Spinal cord (tissue), 10 donors: ENCODE measurements around the gene MGAT4A. TPM values are rescaled to one million over a fixed set of nuclear protein-coding genes. Genes with fewer than 3 reads are reported as not detected.

Experiments
- DNase-seq, 6 donors: peaks; one replicate each; pipeline versions ENCODE4 v3.0.0 to v3.0.0-alpha.2; 2013 to 2015; ENCODE audit warnings: low spot score in 6 of 6, low read depth in 4 of 6
- H3K27ac ChIP-seq: one replicate; pipeline ENCODE4 v1.5.1; 2013; ENCODE audit warnings: low read depth, low read length, control low read depth
- H3K27me3 ChIP-seq: one replicate; pipeline ENCODE4 v1.6.1; 2013; ENCODE audit warnings: low read length; ENCODE audit not compliant: control insufficient read depth, insufficient read depth
- H3K36me3 ChIP-seq: one replicate; pipeline ENCODE4 v1.6.1; 2013; ENCODE audit warnings: low read length; ENCODE audit not compliant: control insufficient read depth, insufficient read depth
- H3K4me1 ChIP-seq: one replicate; pipeline ENCODE4 v1.6.1; 2013; ENCODE audit warnings: low read length; ENCODE audit not compliant: control insufficient read depth, insufficient read depth
- H3K4me3 ChIP-seq: one replicate; pipeline ENCODE4 v1.5.1; 2013; ENCODE audit warnings: low read depth, low read length, control low read depth
- H3K9me3 ChIP-seq: one replicate; pipeline ENCODE4 v1.6.1; 2013; ENCODE audit warnings: low read length; ENCODE audit not compliant: control insufficient read depth, insufficient read depth
- WGBS: methylation state at CpG from one replicate; pipeline ENCODE4 v1.1.5; 2013; ENCODE audit warnings: missing lambda C conversion rate; ENCODE audit not compliant: insufficient coverage; 5-methylcytosine and 5-hydroxymethylcytosine counted together
- polyA plus RNA-seq, 2 donors: library from polyadenylated mRNA; unstranded; fragments of 120-200 nt; gene quantifications; one replicate each; pipeline ENCODE4 v1.2.1, GENCODE V29; 2013; ENCODE audit not compliant: insufficient read length in 2 of 2
- total RNA-seq, 2 donors: library from RNA; depleted of rRNA in 1 of 2; stranded (reverse); fragments of 120-200 nt in 1 of 2; fragments of >200 nt in 1 of 2; gene quantifications; one replicate each; pipeline versions ENCODE4 v1.2.3 to v1.2.4, GENCODE V29; 2013 to 2014
- donor health status: healthy.

The MGAT4A gene
- total and polyA plus RNA-seq, 4 donors: 25.2 to 51.2 (median 29.9) TPM

DNA sequence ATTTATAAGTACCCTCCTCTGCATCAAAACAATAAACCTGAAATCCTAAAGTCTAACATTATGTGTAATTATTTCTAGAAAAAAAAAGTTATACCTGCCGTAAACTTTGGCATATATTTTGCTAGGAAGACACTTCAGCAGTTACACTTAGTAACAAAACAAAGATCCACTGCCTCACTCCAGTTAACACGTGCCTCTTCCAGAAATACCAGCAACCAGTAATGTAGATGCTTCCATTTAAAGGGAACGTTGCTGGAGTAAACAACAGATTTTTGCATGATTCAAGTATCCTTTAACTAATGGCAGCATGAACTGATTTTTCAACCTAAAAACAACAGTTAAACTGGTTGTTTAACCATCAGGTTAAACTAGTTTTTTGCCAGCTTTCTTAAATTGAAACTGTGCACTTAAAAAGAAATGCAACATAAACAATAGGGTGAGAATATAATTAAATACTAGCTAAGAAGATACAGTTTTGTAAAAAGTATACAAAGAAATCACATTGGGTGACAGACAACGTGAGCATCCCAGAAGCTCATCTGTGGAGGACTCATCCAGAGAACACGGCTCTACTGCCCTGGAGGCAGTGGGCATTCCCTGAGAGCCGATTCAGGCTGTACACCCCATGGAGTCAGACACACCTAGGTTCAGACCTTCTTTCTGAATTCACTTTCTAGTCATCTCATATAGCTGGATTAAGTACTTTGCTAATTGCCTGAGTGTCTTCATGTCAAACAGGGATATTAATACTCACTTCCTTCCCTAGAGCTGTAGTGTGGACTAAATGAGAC lies 22.3 kb downstream of the MGAT4A start:
- no peak for DNase-seq
- no peaks in the 10 kb centered on the region for H3K4me1 ChIP-seq
- no peak overlapping the region for H3K4me3 ChIP-seq
- no peaks in the 10 kb centered on the region for H3K27me3 ChIP-seq
- WGBS: 64% methylated on average over 3 of the region's 6 CpGs
- no peaks in the 10 kb centered on the region for H3K36me3 ChIP-seq
- no peaks in the 10 kb centered on the region for H3K9me3 ChIP-seq
- no peak overlapping the region for H3K27ac ChIP-seq

DNA sequence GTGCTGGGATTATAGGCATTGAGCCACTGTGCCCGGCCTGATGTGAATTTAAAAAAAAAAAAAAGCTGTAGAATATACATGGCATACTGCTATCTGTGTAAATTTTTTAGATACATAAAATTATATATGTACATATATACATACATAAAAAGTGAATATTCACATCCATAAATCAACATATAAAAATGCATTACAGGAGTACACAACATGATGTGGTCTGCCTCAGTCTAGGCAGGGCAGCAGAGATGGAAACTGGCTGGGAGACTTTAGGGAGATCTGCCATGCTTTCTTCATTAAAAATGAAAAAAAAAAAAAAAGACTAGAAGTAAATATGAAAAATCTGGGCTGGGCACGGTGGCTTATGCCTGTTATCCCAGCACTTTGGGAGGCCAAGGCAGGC lies 24.3 kb downstream of the MGAT4A start:
- H3K36me3 ChIP-seq: no peaks in the 10 kb centered on the region
- no peaks in the 10 kb centered on the region for H3K9me3 ChIP-seq
- H3K27ac ChIP-seq: no peak overlapping the region
- no peaks in the 10 kb centered on the region for H3K27me3 ChIP-seq
- DNase-seq: no peak
- WGBS: no CpG with 5 or more reads among the region's 2 CpGs
- no peak overlapping the region for H3K4me3 ChIP-seq
- H3K4me1 ChIP-seq: peaks cover 10% of the 10 kb centered on the region

DNA sequence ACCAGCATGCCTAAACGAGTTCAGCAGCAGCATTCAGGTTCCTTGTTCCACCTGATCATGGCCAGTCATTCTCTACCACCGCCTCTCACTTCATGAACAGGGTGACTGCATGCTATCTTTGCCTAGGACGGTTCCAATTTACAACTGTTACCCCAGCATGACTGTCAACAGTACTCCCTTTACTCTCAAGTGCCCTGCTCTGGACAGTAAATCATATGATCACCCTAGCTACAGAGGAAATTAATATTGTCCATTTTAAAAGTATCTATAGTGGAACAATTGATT lies 25.7 kb downstream of the MGAT4A start:
- no peaks in the 10 kb centered on the region for H3K9me3 ChIP-seq
- H3K27me3 ChIP-seq: no peaks in the 10 kb centered on the region
- peaks cover 10% of the 10 kb centered on the region for H3K4me1 ChIP-seq
- H3K4me3 ChIP-seq: no peak overlapping the region
- no peak for DNase-seq
- H3K36me3 ChIP-seq: no peaks in the 10 kb centered on the region
- 93% methylated on average over 3 of the region's 3 CpGs for WGBS
- H3K27ac ChIP-seq: no peak overlapping the region

DNA sequence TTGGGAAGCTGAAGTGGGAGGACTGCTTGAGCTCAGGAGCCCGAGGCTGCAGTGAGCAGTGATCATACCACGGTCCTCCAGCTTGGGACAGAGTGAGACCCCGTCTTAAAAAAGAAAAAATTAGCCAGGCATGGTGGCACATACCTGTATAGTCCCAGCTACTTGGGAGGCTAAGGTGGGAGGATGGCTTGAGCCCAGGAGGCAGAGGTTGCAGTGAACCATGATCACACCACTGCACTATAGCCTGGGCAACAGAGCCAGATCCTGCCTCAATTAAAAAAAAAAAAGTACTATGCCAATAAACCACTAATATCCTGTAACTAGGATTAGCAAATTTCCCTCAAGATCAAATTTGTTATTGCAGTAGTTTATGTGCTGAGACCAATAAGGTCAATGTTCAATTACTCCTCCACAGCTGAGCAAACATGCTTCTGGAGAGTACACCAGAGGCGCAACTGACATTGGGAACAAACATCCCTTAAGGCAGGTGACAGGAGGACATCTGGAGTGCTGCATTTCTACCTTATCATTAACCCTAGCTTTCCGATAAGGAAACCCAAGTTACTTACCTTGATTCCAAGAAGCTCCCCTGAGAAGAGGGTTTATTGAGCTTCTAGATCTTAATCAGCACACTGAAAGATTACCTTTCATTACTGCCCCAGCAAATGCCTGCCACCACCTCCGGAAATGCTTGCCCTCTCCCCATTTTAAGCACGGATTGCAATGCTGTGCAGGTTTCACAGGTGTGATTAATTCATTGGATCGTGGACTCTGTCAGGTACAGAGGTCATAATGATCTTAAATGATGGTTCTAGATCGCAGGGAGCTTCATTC lies 26.2 kb downstream of the MGAT4A start:
- H3K9me3 ChIP-seq: no peaks in the 10 kb centered on the region
- WGBS: 96% methylated on average over 7 of the region's 9 CpGs
- peaks cover 10% of the 10 kb centered on the region for H3K4me1 ChIP-seq
- no peak overlapping the region for H3K27ac ChIP-seq
- no peak overlapping the region for H3K4me3 ChIP-seq
- H3K36me3 ChIP-seq: no peaks in the 10 kb centered on the region
- DNase-seq: no peak
- H3K27me3 ChIP-seq: no peaks in the 10 kb centered on the region

DNA sequence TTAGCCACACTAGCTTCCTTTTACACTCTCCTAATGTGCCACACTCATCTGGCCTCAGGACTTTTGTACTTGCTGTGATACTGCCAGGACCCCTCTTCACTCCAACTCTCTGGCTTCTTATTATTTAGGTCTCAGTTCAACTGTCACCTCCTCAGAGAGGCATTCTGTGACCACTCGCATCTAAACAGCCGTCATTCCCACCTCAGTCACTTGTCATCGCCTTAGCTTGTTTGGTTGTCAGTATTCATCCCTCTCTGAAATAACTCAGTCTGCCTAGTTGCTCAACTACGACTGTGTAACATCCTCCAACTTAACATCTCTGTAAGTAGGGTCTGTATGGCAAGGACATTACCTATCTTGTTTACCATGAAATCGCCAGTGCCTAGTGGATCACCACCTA lies 27.2 kb downstream of the MGAT4A start:
- Histone ChIP-seq H3K4me1 (peaks cover 10% of the 10 kb centered on the region), H3K27ac (peak overlapping the region; percentile 63), H3K27me3 (no peaks in the 10 kb centered on the region), H3K9me3 (no peaks in the 10 kb centered on the region), H3K36me3 (no peaks in the 10 kb centered on the region), H3K4me3 (no peak overlapping the region)
- 97% methylated on average over 3 of the region's 5 CpGs for WGBS
- no peak for DNase-seq

DNA sequence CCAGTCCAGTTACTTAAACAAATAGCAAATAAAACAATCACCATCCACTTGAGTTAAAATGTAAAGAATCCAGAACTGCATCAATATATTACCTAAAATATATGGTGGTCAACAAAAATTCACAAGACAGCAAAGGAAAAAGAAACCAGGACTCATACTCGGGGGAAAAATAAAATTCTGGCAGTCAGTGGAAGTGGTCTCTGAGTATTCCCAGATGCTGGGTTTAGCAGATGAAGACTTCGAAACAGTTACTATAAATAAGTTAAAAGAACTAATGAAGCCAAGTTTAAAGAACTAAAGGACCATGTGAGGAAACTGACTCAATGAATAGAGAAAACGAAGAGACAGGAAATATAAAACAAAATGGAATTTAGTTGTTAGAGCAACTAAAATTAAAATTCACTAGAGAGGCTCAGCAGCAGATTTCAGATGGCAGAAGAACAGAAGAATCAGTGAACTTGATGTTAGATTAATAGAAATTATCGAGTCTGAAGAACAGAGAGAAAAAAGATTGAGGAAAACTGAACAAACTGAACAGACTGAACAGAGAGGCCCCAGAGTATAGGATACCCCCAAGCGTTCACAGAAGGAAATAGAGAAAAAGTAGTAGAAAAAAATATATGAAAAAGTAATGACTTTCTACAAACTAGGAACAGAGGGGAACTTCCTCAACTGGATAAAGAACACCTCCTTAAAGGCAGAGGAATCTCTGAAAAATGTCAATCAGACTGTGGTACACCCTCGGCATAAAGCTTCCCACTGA lies 27.9 kb downstream of the MGAT4A start:
- Histone ChIP-seq H3K36me3 (no peaks in the 10 kb centered on the region), H3K27me3 (no peaks in the 10 kb centered on the region), H3K27ac (peak overlapping the region; percentile 63), H3K4me1 (peaks cover 10% of the 10 kb centered on the region), H3K9me3 (no peaks in the 10 kb centered on the region), H3K4me3 (no peak overlapping the region)
- 50% methylated on average over 1 of the region's 6 CpGs for WGBS
- DNase-seq: no peak

DNA sequence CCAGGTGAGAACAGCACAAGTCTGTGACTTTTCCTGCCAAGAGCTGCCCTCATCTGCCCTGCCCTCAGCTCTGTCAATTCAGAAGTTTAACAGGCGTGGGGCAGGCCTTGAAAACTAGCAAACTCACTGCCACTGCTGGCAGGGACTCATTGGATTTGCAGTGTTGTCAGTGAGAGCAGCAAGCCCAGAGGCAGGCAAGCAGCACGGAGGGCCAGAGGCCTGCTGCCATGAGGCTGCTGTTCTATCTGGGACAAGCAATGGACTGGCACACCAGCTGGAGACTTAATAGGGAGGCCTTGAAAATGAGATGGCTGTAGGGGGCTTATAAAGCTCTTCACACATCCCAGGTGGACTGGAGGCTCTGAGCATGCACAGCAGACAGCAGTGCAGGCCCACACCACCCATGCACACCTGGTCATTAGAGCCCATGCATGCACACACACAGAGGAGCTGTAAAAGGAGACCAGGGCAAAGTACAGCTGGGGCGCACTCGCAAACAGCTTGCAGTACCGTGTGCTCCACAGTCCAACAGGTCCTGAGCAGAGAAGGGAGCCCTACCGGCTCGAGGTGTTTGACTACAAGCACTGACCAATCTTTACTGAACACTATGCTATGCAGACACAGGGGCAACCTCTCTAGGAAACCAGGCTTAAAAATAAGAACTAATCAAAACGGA lies 28.7 kb downstream of the MGAT4A start:
- no peak overlapping the region for H3K4me3 ChIP-seq
- H3K9me3 ChIP-seq: no peaks in the 10 kb centered on the region
- WGBS: 54% methylated on average over 5 of the region's 8 CpGs
- peaks cover 10% of the 10 kb centered on the region for H3K4me1 ChIP-seq
- peak in 1 of 6 donors; percentile 38 for DNase-seq
- H3K27me3 ChIP-seq: no peaks in the 10 kb centered on the region
- no peak overlapping the region for H3K27ac ChIP-seq
- no peaks in the 10 kb centered on the region for H3K36me3 ChIP-seq

DNA sequence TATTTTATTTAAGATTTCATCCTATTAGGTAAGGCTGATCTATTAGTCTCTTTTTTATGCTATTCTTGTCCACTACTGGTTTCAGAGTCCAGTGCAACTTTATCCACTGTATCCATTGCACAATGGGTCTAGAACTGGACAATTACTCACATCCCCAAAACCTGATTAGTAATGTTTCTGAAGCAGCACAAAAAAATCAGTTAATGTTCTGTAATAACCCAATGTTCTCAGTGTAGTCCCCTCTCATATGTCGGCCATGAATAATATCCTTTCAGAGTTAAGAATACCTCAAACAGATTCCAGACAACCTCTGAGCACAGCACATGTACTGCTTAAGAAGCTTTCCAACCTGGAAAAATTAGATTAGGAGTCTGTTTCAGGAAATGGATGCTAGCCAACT lies 29.7 kb downstream of the MGAT4A start:
- H3K4me1 ChIP-seq: peaks cover 10% of the 10 kb centered on the region
- H3K4me3 ChIP-seq: no peak overlapping the region
- no peak overlapping the region for H3K27ac ChIP-seq
- WGBS: no CpG with 5 or more reads among the region's 1 CpG
- no peak for DNase-seq
- H3K9me3 ChIP-seq: no peaks in the 10 kb centered on the region
- H3K36me3 ChIP-seq: no peaks in the 10 kb centered on the region
- no peaks in the 10 kb centered on the region for H3K27me3 ChIP-seq

DNA sequence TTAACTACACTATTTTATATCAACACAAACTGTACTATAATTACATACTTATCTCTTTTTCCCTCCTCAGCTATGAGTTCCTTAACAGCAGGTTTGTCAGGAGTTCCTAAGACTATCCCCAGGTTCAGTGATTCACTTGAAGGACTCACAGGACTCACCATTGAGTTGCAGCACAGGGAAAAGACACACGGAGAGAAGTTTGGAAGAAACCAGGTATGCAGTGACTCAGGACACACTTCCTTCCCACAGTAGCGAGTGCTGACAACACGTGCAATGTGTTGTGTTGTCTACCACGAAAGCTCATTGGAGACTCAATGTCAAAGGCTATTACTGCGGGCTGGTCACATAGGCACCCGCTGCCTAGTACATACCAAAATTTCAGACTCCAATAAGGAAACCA lies 32.0 kb downstream of the MGAT4A start:
- peaks cover 10% of the 10 kb centered on the region for H3K4me1 ChIP-seq
- H3K27me3 ChIP-seq: no peaks in the 10 kb centered on the region
- DNase-seq: no peak
- no peak overlapping the region for H3K27ac ChIP-seq
- H3K9me3 ChIP-seq: no peaks in the 10 kb centered on the region
- no peak overlapping the region for H3K4me3 ChIP-seq
- no peaks in the 10 kb centered on the region for H3K36me3 ChIP-seq
- WGBS: 95% methylated on average over 5 of the region's 6 CpGs
